Glomerular endothelial cell (primary cell): ENCODE data around the gene CCNC. TPM values are rescaled to one million over a fixed set of nuclear protein-coding genes. Genes with fewer than 3 reads are reported as not detected.

Source experiments
- DNase-seq: peaks from one replicate; pipeline ENCODE4 v3.0.0-alpha.2; 2011; ENCODE audit warnings: low read depth, low spot score; ENCODE audit errors: extremely low read depth
- total RNA-seq: library from RNA; depleted of rRNA; stranded (reverse); fragments of >200 nt; gene quantifications from 2 replicates; pipeline ENCODE4 v1.2.3, GENCODE V29; 2015

Gene CCNC
- total RNA-seq, 1 donor from 2014 or later = 44.7 TPM

DNA sequence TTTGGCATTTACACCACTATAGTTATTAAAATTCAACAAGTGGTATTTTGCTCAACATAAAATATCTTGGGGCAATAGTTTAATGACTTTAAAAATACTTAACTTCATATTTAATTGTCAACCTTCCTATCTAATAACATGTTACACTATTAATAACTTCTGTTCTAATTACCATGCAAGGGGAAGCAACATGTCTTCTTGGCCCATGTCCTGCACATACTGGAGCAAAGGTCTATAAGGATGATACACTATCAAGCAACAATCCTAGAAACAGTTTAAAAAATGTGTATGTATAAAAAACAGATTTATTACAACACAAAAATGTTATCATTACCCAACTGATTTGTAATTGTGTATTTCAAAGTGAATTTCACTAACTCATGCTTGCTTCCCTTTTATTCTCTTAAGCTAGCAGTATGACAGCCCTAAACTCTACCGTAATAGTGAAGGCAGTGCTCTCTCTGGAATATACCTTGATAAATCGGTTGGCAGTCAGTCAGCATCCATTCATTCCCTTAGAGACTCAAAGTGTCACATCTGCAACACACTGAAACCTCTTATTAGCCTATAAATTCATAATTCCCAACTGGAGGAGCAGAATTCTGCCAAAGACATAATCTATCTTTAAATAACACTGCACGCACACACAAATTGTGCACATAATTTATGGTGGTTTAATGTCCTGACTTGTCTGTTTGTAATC is 18.3 kb downstream of the CCNC start:
- DNase-seq = no peak

DNA sequence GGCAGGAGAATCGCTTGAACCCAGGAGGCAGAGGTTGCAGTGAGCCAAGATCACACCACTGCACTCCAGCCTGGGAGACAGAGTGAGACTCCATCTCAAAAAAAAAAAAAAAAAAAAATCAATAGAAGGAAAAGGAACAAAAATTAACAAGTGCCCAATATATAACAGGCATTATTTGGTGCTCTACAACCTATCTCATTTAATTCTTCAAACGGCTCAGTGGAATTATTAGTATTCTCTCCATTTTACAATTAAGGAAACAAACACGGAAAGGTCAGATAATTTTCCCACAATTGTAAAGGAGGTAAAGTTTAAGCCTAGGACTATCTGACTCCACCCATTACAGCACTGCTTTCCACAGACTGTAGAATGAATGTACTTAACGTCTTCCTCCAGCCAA is 19.8 kb downstream of the CCNC start:
- DNase-seq = no peak

DNA sequence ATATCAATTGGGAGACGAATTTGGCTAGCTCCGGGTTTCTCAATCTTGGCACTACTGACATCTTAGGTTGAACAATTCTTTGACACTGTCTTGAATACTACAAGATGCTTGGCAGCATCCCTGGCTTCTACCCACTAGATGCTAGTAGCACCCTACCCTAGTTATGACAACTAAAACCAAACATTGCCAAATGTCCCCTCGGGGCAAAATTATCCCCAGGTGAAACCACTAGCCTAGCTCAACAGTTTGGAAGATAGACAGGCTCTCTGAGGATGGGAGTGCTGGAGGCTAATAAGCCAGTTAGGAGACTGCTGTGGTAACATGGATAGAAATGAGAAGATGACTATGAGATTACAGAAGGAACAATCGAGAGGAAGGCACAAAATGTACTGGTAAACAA is 20.9 kb downstream of the CCNC start:
- no peak for DNase-seq

DNA sequence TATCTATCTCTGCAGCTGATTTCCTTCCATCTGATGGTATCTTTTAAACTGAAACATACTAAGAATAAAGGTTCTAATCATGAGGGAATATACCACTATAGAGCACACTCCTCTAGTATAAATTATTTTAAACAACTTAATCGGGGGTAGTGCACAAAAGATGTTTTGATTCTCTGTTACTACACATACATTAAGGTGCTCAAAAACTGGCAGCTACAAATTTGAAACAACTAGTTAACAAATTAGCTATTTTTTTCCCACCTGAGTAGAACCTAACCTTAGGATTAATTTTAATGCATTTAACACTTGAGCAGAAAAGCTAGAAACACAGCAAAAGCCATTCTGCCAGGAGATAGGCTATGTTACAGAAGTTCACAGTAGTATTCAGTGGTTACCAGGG is 23.0 kb downstream of the CCNC start:
- no peak for DNase-seq

DNA sequence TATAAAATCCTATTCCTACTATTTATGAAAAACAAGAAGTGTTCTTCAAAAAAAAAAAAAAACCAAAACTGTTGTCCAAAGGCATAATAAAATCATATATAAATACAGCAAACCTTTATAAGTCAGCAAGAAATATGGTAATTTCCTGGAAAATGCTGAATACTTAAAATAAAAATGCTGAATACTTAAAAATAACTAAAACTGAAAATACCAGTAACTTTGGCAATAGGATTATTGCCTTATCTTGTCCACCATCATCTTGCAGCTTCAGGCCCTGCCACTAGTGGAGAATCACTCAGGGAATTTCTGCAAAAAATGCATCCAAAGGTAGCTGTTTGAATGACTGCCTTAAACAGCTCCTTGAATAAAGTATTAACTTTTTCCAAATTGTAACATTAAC is 24.5 kb downstream of the CCNC start:
- DNase-seq = no peak

DNA sequence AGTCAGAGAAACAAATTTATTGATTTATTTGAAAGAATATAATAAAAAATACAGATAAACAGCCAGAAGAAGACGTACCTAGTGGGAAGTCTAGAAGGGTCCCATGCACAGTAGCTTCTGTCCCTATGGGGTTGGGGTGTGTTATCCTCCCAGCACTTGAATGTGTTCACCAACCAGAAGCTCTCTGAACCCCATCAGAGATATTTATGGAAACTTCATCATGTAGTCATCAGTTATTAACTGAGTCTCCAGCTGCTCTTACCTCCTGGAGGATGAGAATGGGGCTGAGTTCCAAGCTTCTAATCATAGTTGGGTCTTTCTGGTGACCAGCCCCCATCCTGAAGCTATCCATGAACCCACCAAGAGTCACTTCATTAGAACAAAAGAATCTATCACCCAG is 37.8 kb downstream of the CCNC start:
- DNase-seq = no peak

DNA sequence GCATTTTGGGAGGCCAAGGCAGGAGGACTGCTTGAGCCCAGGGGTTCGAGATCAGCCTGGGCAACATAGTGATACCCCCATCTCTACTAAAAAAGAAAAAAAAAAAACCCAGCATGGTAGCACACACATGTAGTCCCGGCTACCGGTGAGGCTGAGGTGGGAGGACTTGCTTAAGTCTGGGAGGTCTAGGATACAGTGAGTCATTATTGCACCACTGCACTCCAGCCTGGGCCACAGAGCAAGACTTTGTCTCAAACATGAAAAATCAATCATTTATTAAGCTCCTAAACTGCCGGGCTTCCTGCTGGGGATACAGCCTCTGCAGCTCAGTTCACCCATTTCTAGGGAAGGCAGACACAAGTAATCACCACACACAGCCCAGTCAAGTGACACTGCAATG is 45.9 kb downstream of the CCNC start:
- DNase-seq = no peak

DNA sequence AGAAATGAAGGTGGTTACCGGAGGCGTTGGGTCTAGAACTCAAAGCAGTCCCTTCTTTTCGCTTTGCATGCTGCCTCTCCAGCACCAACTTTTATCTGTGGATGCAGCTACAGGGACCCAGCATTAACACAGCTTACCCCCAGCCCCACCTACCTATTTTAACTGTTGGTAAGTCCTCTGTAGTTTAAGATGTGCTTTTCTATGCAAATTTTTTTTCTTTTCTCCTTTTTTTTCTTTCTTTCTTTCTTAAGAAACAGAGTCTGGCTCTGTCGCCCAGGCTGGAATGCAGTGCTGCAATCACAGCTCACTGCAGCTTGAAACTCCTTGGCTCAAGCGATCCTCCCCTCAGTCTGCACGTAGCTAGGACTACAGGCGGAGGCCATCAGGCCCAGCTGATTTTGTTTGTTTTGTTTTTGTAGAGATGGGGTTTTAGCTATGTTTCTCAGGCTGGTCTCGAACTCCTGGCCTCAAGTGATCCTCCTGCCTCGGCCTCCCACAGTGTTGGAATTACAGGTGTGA is 46.8 kb downstream of the CCNC start:
- DNase-seq = no peak

DNA sequence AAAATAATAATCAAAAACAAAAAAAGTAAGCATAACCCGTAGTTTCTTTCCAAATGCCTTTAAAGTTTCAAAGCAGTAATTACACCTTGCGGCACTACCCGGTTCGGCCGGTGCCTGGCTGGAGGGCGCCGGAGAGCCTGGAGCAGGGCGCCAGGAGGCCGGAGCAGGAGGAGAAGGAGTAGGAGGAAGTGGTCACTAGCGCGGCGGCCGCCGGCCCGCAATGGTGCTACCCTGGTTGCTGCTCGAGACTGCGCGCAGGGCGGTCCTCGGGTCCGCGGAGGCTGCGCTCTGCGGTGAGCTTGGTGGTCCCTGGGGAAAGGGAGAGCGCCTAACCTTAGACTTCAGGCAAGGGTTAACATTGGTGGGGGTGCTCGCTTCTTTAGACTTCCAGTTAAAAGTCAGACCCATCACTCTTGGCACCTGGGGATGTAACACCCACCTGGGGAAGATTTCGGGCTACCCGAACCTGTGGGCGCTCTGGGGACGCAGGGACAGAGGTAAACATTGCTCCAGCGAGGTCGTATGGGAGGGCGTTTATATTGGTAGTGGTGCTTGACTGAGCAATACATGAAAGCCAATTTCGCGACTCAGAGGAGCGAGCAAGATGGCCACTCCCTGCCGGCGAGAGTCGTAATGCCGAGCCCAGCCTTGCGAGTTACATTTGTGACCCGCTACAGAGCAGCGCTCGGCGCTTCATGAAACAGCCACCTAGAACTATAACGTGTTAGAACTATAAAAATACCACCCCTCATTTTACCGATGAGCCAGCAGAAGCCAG is 47.4 kb downstream of the CCNC start:
- DNase-seq = no peak

DNA sequence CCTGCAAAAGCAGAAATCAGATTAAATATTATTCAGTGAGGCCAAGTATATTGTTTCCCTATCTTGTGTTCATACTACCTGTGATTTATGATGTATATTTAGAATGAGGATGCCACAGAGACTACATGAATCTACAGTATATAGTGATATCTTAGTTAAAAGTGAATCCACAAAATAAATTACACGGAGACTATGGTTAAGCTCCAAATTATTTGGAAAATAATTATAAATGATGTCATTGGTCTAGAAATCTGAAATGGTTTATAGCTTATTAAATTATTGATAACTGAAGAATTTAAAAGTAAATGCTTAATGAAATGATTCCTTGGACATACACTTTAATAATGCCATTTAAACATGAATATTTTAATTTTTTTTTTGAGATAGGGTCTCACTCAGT is 49.0 kb downstream of the CCNC start:
- DNase-seq = no peak

DNA sequence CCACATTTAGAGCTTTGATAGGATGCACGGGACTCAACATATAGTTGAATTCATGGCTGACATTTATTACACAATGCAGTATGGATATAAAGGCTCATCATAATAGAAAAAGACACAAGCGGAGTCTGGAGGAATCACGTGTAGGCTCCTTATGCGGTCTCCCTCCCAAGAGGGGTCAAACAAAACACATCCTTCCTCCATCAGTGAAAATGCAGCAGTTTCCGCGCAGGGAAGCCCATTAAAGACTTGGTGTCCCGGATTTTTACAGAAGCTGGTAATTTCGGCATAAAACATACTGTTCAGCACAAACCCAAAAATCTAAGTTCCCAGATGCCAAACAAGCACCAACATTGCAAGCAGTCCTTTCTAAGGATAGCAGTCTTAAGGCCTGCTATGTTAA is 54.4 kb downstream of the CCNC start:
- no peak for DNase-seq

DNA sequence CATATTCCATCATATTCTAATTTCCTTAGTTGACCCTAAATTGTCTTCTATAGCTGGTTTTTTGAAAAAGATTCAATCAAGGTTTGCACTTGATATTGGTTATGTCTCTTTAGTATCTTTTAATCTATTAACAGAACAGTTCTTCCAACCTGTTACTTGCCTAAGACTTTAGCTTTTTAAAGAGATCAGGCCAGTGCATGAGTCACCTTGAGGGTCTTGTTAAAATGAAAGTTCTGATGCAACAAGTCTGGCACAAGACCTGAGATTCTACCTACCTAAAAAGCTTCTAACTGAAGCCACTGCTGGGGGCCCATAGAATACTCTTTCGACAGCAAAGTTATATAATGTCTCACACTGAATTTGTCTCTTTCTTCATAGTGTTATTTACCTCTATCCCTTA is 56.4 kb downstream of the CCNC start:
- no peak for DNase-seq

DNA sequence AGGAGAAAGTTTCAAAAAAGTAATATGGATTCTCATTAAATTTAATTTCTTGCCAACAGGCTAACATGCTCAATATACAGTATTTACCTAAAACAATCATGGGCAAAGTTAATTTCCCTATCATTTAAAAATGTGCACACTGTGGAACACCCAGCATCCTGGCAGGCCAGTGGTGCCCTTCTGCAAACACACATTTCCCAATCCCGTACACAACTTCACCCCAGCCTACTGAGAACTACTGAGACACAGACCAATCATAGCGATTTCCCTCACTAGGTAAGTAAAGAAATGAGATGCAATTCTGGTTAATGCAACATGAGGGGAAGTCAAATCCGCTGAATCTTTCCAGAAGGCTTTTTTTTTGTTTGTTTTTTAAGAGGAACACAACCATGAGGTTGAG is 60.8 kb downstream of the CCNC start:
- DNase-seq = no peak

DNA sequence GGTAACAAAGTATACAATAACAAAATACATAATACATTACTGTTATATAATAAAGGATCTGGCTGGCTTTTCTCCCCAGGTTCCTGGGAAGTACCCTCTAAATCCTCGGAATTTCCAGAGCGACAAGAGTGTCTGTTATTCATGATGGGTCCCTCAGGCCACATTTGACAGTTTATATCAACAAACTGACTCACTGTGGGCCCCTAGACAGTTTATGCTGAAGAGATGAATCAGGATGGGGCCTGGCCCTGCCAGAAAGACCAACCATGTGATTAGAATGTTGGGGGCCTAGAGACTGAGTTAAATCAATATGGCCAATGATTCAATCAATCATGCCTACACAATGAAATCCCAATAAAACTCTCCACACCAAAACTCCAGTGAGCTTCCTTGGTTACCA is 66.7 kb downstream of the CCNC start:
- DNase-seq = no peak

DNA sequence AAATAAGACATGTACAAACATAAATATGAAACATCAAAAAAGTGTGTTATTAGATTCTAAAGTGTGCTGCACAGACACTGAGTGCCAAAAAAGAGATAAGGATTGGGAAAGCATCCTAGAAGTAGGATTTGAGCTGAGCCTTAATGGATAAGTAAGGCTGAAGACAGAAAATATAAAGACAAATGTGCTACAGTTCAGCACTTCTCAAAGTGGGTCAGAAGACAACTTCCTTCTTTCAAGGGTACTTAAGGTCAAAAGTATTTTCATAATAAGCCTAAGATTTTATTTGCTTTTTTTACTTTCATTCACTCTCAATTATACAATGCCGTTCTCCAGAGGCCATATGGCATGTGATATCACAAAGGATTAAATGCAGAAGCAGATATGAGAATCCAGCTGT is 70.0 kb downstream of the CCNC start:
- no peak for DNase-seq

DNA sequence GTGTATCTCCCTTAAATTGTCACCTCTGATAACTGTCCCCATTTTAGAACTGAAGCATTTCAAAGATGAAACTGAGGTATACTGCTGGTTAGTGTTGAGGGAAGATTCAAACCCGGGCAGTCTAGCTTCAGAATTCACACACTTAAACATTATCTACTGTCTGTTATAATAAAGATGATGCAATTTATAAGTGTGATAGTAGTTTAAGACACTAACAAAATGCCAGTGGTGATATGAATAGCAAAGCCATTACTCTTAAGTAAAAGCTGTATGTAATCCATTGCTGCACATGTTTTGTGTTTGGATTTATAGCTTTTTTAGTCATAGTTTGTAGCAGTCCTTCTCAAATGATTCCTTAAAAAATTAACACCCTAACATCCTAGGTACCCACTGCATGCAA is 73.0 kb downstream of the CCNC start:
- no peak for DNase-seq

Other genes with a start within 250 kb of the CCNC start
- 0.82 and 2.5 TPM in 2 replicates for gene FAXC, start 219.0 kb downstream of the CCNC start, total RNA-seq
- 2.0 and 3.6 TPM in 2 replicates for gene COQ3, start 174.5 kb downstream of the CCNC start, total RNA-seq
- 26.7 and 50.1 TPM in 2 replicates for gene PNISR, start 143.4 kb downstream of the CCNC start, total RNA-seq
- gene USP45, start 53.2 kb downstream of the CCNC start, total RNA-seq = 11.7 TPM in 2 replicates
- not detected in 2 replicates for gene PRDM13, start 38.2 kb upstream of the CCNC start, total RNA-seq